IPS DF 4.7 (cell line): ENCODE measurements around the gene C10orf71.

ENCODE experiments used
- DNase-seq: peaks from one replicate; pipeline ENCODE4 v3.0.0-alpha.2; 2013; ENCODE audit warnings: low spot score; ENCODE audit errors: extremely low read depth

The C10orf71 gene

GRCh38 chr10:49294731-49295130, 4.2 kb upstream of the C10orf71 start:
- no peak for DNase-seq

DNA sequence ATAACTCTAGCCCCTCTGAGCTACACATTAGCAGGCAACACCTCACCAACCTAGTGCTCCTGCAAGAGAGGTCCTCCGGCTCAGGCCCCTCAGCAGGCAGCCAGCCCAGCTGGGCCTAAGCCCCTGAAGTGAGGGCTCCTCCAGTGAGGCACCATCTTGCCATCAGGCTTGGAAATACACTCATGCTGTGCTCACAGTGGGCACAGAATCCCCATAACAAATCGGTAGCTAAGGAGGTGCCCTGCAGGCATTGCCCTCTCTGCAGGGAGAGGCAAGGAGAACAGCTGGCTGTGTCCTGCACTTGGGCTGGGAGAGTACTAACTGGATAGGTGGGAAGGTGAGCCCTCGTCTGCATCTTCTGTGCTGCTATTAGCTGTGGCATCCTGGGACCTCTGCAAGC, 3.7 kb upstream of the C10orf71 start:
- DNase-seq: no peak

GRCh38 chr10:49296382-49296781, 2.6 kb upstream of the C10orf71 start:
- no peak for DNase-seq

- DNase-seq: no peak
Observed at GRCh38 chr10:49296836-49297235, 2.1 kb upstream of the C10orf71 start.

DNA sequence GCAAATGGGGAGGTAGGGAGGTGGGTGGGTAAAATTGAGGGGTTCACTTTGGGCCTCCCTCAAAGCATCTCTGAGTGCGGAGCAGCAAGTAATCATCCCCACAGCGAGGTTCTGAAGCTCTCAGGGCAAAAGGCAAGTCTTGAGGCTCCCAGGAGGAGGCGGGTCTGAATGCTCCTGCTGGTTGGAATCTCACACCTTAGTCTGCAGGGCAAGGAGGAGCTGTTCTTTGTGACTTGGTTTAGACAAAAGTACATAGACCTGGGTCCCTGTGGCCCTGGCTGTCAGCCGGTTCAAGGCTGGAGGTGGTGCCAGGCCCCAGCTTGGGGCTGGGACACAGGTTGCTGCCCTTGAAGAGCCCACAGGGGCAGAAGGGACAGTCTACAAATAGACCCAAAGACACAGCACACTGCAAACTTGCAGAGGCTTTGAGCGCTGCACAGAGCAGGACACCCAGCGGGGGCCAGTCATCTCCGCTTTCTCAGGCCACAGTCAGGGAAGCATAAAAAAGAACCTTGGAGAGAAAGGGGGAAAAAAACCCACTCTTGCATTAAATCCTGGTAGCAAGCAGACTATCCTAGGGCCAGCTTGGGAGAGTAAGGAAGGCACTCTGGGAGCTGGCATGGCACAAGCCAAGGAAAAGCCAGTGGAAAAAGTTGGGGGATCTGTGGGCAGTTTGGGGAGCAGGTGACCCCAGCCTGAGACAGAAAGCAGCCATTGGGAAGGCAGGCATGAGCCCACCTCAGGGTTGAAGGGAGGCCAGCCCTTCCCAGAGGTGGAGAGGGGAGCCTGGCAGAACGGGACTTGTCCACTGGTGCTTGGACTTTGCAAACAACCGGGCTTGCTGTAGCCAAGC, 926 bp upstream of the C10orf71 start:
- no peak for DNase-seq

- DNase-seq: no peak
Observed at GRCh38 chr10:49298671-49298982, 343 bp upstream of the C10orf71 start.

- DNase-seq: no peak
Observed at GRCh38 chr10:49299816-49300139, 808 bp downstream of the C10orf71 start.

- no peak for DNase-seq
Observed at GRCh38 chr10:49300140-49300974, 1.4 kb downstream of the C10orf71 start.

- DNase-seq: no peak
Observed at GRCh38 chr10:49301302-49301701, 2.3 kb downstream of the C10orf71 start.

- DNase-seq: no peak
Observed at GRCh38 chr10:49302088-49302487, 3.1 kb downstream of the C10orf71 start.

DNA sequence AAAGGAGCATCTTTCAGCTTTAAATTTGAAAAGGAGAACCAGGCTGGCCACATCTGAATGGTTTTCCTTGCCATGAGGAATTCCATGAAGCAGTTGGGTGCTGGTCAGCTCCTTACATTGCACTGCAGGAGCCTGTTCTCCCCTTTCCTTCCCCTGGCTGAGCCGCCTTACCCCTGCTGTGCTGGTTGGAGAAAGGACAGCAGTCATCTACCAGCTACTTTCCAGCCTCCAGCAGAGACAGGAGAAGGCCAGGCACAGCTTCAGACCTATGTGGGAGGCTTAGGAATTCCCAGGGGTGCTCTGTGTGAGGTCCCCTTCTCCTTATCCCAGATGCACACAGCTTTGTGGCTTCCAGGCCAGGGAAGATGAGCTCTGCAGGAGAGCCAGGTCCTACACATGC, 4.7 kb downstream of the C10orf71 start:
- DNase-seq: no peak

DNA sequence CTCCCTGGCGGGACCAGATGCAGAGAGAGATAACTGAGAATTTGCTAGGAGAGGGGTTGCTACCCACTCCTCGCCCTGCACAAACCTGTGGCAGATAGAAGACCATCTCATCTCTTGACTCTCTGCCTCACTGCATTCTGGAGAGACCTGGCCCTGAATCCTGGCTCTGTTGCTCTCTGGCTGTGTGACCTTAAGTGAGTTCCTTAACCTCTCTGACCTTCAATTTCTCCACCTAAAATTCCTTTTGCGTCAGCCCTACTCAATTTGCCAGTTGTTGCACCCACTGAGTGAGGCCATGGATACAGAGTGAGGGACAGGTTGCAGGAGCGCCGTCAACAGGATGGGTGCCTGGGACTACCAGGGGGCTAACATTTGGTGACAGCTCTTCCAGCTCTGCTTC, 5.2 kb downstream of the C10orf71 start:
- DNase-seq: no peak

GRCh38 chr10:49307921-49308320, 9.0 kb downstream of the C10orf71 start:
- DNase-seq: no peak

- no peak for DNase-seq
Observed at GRCh38 chr10:49308881-49309280, 9.9 kb downstream of the C10orf71 start.

DNA sequence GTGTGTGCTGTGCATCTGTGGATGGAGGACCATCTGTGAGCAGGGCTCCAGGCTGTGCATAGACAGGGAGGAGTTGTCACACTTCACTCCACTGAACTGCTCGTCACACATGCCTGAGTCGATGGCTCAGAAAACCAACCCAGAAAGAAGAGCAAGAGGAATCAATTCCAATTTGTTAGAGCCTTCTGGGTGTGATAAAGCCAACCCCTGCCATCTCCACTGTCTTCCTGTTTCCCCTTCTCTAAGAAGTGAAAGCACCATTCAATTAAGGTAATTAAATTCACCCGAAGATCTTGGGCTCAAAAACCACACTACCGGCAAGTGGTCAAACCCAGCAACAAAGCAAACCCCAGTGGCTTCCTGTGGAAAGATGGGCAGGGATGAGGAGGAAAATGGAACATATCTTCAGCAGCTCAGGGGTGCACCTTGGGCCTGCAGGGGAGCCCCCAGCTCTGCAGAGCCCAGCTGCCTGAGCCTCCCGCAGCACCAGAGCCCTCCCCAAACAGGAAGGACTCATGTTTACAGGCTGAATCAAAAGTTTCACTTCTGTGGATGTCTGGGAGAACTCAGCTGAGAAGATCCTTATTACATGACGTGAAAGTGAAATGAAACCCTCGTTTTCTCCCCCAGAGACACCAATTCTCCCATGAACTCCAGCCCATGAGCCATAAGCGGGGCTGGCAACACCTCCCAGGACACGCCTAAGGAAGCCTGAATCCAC, 10.9 kb downstream of the C10orf71 start:
- no peak for DNase-seq

- no peak for DNase-seq
Observed at GRCh38 chr10:49310460-49310859, 11.5 kb downstream of the C10orf71 start.

- no peak for DNase-seq
Observed at GRCh38 chr10:49310901-49311554, 12.1 kb downstream of the C10orf71 start.

- no peak for DNase-seq
Observed at GRCh38 chr10:49311555-49312236, 12.7 kb downstream of the C10orf71 start.

DNA sequence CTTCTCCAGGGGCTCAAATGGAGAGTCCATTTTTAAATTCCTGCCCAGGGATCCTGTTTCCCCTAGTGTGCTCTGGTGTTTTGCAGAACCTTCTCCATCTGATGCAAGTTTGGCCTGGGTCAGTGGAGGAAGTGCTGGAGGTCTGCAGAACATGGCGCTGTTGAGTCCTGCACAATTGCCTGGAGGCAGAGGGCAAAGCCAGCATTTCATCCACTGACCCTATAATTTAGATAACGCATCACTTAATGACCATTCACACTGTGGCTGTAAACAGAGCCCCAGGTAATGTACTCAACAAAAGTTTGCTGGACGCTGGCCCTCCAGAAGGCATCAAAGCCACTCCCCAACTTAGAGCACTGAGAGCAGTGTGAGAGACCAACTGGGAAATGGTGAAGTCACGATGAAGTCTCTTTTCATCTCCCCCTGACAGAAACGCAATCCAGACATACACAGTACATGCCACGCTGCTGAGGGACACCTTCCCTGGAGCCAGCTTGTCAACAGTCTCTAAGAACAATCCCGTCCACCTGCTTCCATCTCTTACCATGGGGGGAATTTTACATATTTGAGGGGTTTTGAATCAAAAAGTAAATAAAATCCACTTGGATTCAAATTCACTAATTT, 13.4 kb downstream of the C10orf71 start:
- no peak for DNase-seq

DNA sequence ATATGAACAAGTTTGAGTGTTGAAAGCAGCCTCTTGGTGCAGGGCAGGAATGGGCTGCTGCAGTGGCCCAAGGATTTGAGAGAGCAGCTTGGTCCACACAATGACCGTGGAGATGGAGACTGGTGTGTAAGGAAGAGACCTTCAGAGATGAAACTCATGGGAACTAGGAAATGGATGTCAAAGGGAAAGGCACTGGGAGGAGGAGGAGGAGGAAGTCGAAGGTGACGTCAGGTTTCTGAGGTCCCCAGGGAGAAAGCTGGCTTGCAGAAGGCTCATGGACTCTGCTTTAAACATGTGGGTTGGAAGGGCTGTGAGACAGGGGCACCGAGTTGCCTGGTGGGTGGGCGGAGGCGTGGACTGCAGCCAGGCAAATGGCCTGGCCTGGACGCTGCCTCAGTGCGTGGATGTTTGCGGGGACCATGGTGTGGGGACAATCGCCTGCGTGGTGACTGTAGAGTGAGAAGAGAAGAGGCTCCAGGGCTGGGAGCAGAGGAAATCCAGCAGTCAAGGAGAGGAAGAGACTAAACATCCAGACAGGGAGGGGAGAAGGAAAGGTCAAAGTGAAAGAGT, 14.6 kb downstream of the C10orf71 start:
- no peak for DNase-seq
